Measurements from ENCODE around the gene C18orf63. TPM values are rescaled to one million over a fixed set of nuclear protein-coding genes. Genes with fewer than 3 reads are reported as not detected.

The C18orf63 gene
- total and polyA plus RNA-seq, 2 of the 4 experiments (the other 2 are of a cell fraction) = not detected

DNA sequence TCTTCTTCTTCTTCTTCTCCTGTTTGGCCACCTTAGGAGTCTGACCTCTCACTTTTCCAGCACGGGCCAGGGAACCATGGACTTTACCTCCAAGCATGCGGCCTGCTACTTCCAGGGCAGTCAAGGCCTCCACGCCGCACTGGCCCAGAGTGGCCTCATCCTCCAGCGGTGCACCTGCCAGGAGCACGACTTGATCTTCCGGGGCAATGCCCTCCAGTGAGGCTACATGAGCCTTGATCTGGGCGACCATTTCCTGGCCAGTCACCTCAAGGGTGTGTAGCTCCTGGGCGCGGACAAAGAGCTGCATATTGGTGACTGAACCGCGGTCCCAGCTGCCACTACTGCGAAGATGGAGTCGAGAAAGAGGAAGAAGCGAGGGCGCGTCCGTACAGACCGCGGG is 74.4 kb downstream of the C18orf63 start:
- H4K91ac ChIP-seq (ENCODE audit: insufficient read depth, low read depth, low read length) = no peak overlapping the region
- H3K23ac ChIP-seq (ENCODE audit: low read depth, low read length) = no peak overlapping the region
- no peak overlapping the region for H3K56ac ChIP-seq (ENCODE audit: extremely low read depth, insufficient read depth, low read length)
- H4K8ac ChIP-seq (ENCODE audit: low read depth in 2 of 2, low read length in 2 of 2) = no peak overlapping the region
- no peak overlapping the region for H3K18ac ChIP-seq (ENCODE audit: low read depth, low read length)
- H3K14ac ChIP-seq (replicated peaks; ENCODE audit: low read depth, low read length) = no peak overlapping the region
- H2AK9ac ChIP-seq (replicated peaks; ENCODE audit: low read depth, low read length, poor library complexity) = no peak overlapping the region
- H2AFZ ChIP-seq (replicated peaks; ENCODE audit: low read length, poor library complexity) = no peak overlapping the region
- H2BK120ac ChIP-seq (ENCODE audit: low read depth, low read length) = no peak overlapping the region
- H2BK20ac ChIP-seq (ENCODE audit: low read depth, low read length) = no peak overlapping the region
- in situ Hi-C loops (cut with MboI; ENCODE audit: low sequenced_read_pairs) (no loop called here), intact Hi-C loops (cut with micrococcal nuclease) (no loop called here), dilution Hi-C loops (cut with HindIII; ENCODE audit: low sequenced_read_pairs, unreplicated experiment) (no loop called here)
- no TSS peak for BruUV-seq (replicated peaks)
- H3K36me3 ChIP-seq (ENCODE audit: control insufficient read depth, insufficient read depth, low read length) = no peaks in the 10 kb centered on the region
- no peak overlapping the region for H2AK5ac ChIP-seq (ENCODE audit: low read depth, low read length)
- no peaks in the 10 kb centered on the region for H3K9me1 ChIP-seq (ENCODE audit: insufficient read depth, low read length)
- H3K4me2 ChIP-seq (ENCODE audit: low read depth, low read length) = no peak overlapping the region
- ChIA-PET CTCF (no interaction called here), POLR2A (ENCODE audit: unreplicated experiment) (no interaction called here)
- H3K79me1 ChIP-seq (ENCODE audit: low read depth in 1 of 2, low read length in 2 of 2) = no peaks in the 10 kb centered on the region
- no peak overlapping the region for H4K5ac ChIP-seq (ENCODE audit: low read depth, low read length)
- H3K4ac ChIP-seq (ENCODE audit: low read depth, low read length) = no peak overlapping the region
- no peaks in the 10 kb centered on the region for H3K4me1 ChIP-seq (ENCODE audit: control insufficient read depth, insufficient read depth, low read length)
- 82% methylated on average over 7 of the region's 20 CpGs; no CpG with 5 or more reads in 1 of the 2 experiments for WGBS, 2 experiments (ENCODE audit: extremely low coverage in 2 of 2, insufficient read length in 1 of 2)
- no peak overlapping the region for H3K27ac ChIP-seq (ENCODE audit: insufficient read depth, low read length)
- TF ChIP-seq MXI1 (IDR thresholded peaks at IDR 0.05; ENCODE audit: borderline replicate concordance, low read depth, low read length) (no peak), ELK1 (IDR thresholded peaks at IDR 0.05; ENCODE audit: borderline replicate concordance, low read depth, low read length) (no peak), USF2 (IDR thresholded peaks at IDR 0.05; ENCODE audit: low read depth, low read length) (no peak), RFX5 (IDR thresholded peaks at IDR 0.05; ENCODE audit: low read depth, low read length) (no peak), CEBPB (IDR thresholded peaks at IDR 0.05; ENCODE audit: low read depth, low read length) (no peak)
- H3K9ac ChIP-seq (ENCODE audit: low read depth, low read length) = no peak overlapping the region
- no peaks in the 10 kb centered on the region for H4K20me1 ChIP-seq (ENCODE audit: insufficient read depth, low read length)
- H3K9me3 ChIP-seq (ENCODE audit: control insufficient read depth, insufficient read depth, low read length) = no peaks in the 10 kb centered on the region
- no peak overlapping the region for H2BK15ac ChIP-seq (ENCODE audit: low read depth, low read length)
- no peak overlapping the region for H3K4me3 ChIP-seq (ENCODE audit: insufficient read depth, low read depth, low read length)
- DNase-seq (no peak), ATAC-seq (ENCODE audit: low read depth) (no peak)
- no peak overlapping the region for H2BK5ac ChIP-seq (ENCODE audit: low read depth, low read length, poor library complexity, severe bottlenecking)
- H3K27me3 ChIP-seq (ENCODE audit: control insufficient read depth, insufficient read depth, low read length) = peaks cover 15% of the 10 kb centered on the region

Measured in IMR-90 (cell line).